ENCODE data around the gene BARHL1.

- TF ChIP-seq TAF1 (IDR thresholded peaks at IDR 0.05; ENCODE audit: low read depth) (no peak), CTCF (IDR thresholded peaks at IDR 0.05; ENCODE audit: poor library complexity, severe bottlenecking) (peak; percentile 77), EP300 (conservative IDR thresholded peaks at IDR 0.05; ENCODE audit: poor library complexity, severe bottlenecking) (no peak), REST (IDR thresholded peaks at IDR 0.05; ENCODE audit: borderline replicate concordance) (no peak), RAD21 (conservative IDR thresholded peaks at IDR 0.05) (peak; percentile 33), MXI1 (conservative IDR thresholded peaks at IDR 0.05; ENCODE audit: poor library complexity, severe bottlenecking) (no peak), POLR2AphosphoS5 (IDR thresholded peaks at IDR 0.05) (peak; percentile 6)
These were observed 36.0 kb upstream of the BARHL1 start for GRCh38 chr9:132546148-132547051.

Measured in neural cell (in vitro differentiated cells).